Measurements from ENCODE around the gene CBFA2T2. TPM values are rescaled to one million over a fixed set of nuclear protein-coding genes. Genes with fewer than 3 reads are reported as not detected.

The CBFA2T2 gene
- total RNA-seq, 1 experiment from 2014 or later = 16.3 TPM

GRCh38 chr20:33668466-33669155, 178.7 kb downstream of the CBFA2T2 start:
- CTCF ChIA-PET = interaction anchor here (0.6 kb wide), 1 partner anchor 406 kb away, joined by 4 read pairs; no protein-coding TSS in a partner anchor
- POLR2A ChIA-PET = no interaction called here
- BruUV-seq (replicated peaks) = no TSS peak
- ATAC-seq (no peak), DNase-seq (ENCODE audit: low read depth, low spot score) (no peak)
- TF ChIP-seq REST (IDR thresholded peaks at IDR 0.05; ENCODE audit: insufficient read depth in 1 of 2, low read depth in 2 of 2, low read length in 1 of 2) = no peak
- no peak for TF ChIP-seq POLR2AphosphoS5 (IDR thresholded peaks at IDR 0.05; ENCODE audit: low read depth, low read length)
- no peak for TF ChIP-seq CTCF (IDR thresholded peaks at IDR 0.05)
- no peak for TF ChIP-seq SIN3A (IDR thresholded peaks at IDR 0.05; ENCODE audit: borderline replicate concordance, insufficient read depth, low read depth, low read length)
- TF ChIP-seq TCF7L2 (IDR thresholded peaks at IDR 0.05; ENCODE audit: low read depth, low read length) = no peak
- H3K36me3 ChIP-seq (ENCODE audit: control insufficient read depth, insufficient read depth, low read length) = peaks cover under 1% of the 10 kb centered on the region; the same call in 1 of the 2 replicates
- intact Hi-C loops (cut with micrococcal nuclease; ENCODE audit: unreplicated experiment) = no loop called here
- H3K4me1 ChIP-seq (ENCODE audit: control insufficient read depth, insufficient read depth, low read length) = peaks cover 21% of the 10 kb centered on the region
- in situ Hi-C loops (cut with HindIII; ENCODE audit: low pct_unique_long_range_greater_than_20kb, low sequenced_read_pairs) = no loop called here
- H3K9me3 ChIP-seq (ENCODE audit: control insufficient read depth, insufficient read depth, low read depth, low read length) = no peaks in the 10 kb centered on the region
- no peak overlapping the region for H3K27ac ChIP-seq (ENCODE audit: low read length)
- no peaks in the 10 kb centered on the region for H3K27me3 ChIP-seq (ENCODE audit: control insufficient read depth, insufficient read depth, low read length)
- no peak overlapping the region for H3K4me3 ChIP-seq (ENCODE audit: low read depth in 2 of 2, low read length in 2 of 2)

- POLR2A ChIA-PET = no interaction called here
- in situ Hi-C loops (cut with HindIII; ENCODE audit: low pct_unique_long_range_greater_than_20kb, low sequenced_read_pairs) (no loop called here), intact Hi-C loops (cut with micrococcal nuclease; ENCODE audit: unreplicated experiment) (no loop called here)
- Histone ChIP-seq H3K9me3 (ENCODE audit: control insufficient read depth, insufficient read depth, low read depth, low read length) (no peaks in the 10 kb centered on the region), H3K4me3 (ENCODE audit: low read depth in 2 of 2, low read length in 2 of 2) (no peak overlapping the region), H3K27me3 (ENCODE audit: control insufficient read depth, insufficient read depth, low read length) (no peaks in the 10 kb centered on the region), H3K27ac (ENCODE audit: low read length) (no peak overlapping the region), H3K36me3 (ENCODE audit: control insufficient read depth, insufficient read depth, low read length) (peaks cover 6% of the 10 kb centered on the region; the same call in 1 of the 2 replicates), H3K4me1 (ENCODE audit: control insufficient read depth, insufficient read depth, low read length) (peaks cover 17% of the 10 kb centered on the region)
- DNase-seq (ENCODE audit: low read depth, low spot score) = no peak
- no TSS peak for BruUV-seq (replicated peaks)
- TF ChIP-seq REST (IDR thresholded peaks at IDR 0.05; ENCODE audit: insufficient read depth in 1 of 2, low read depth in 2 of 2, low read length in 1 of 2) (no peak), TCF7L2 (IDR thresholded peaks at IDR 0.05; ENCODE audit: low read depth, low read length) (no peak), SIN3A (IDR thresholded peaks at IDR 0.05; ENCODE audit: borderline replicate concordance, insufficient read depth, low read depth, low read length) (no peak)
- no peak for ATAC-seq
- CTCF ChIA-PET = no interaction called here
Measured at GRCh38 chr20:33669224-33669623, 179.3 kb downstream of the CBFA2T2 start.

All from Panc1 (cell line).